CD14-positive monocyte (primary cell): ENCODE measurements around the gene TCP11. TPM values are rescaled to one million over a fixed set of nuclear protein-coding genes. Genes with fewer than 3 reads are reported as not detected.
A peak's percentile ranks its signal among the peaks of the same experiment; 100 is the strongest.

Source experiments
- DNase-seq, 3 donors: peaks; one replicate each; pipeline ENCODE4 v3.0.0-alpha.2; 2011 to 2022
- H2AFZ ChIP-seq: 2 replicates; pipeline ENCODE4 v1.6.0; 2012; ENCODE audit warnings: mild to moderate bottlenecking, low read depth, low read length, inconsistent platforms; ENCODE audit not compliant: insufficient read depth, poor library complexity, severe bottlenecking
- H3K27ac ChIP-seq, 2 donors: 1 replicate in 1 of 2; 2 replicates in 1 of 2; pipeline ENCODE4 v1.5.1; 2012 to 2013; ENCODE audit warnings: low read length in 2 of 2, control low read depth in 1 of 2, inconsistent platforms in 1 of 2, low read depth in 1 of 2, mild to moderate bottlenecking in 1 of 2
- H3K27me3 ChIP-seq, 2 donors: one replicate each; pipeline versions ENCODE4 v1.6.0 to v1.6.1; 2011 to 2013; ENCODE audit warnings: low read length in 2 of 2; ENCODE audit not compliant: control insufficient read depth in 2 of 2, insufficient read depth in 2 of 2
- H3K36me3 ChIP-seq, 2 donors: replicated peaks in 1 of 2; 1 replicate in 1 of 2; 2 replicates in 1 of 2; pipeline versions ENCODE4 v1.5.1 to v1.6.1; 2012 to 2013; ENCODE audit warnings: low read length in 2 of 2, control low read depth in 1 of 2, inconsistent platforms in 1 of 2, mild to moderate bottlenecking in 1 of 2; ENCODE audit not compliant: insufficient read depth in 2 of 2, control insufficient read depth in 1 of 2
- H3K4me1 ChIP-seq, 2 donors: 1 replicate in 1 of 2; 2 replicates in 1 of 2; pipeline versions ENCODE4 v1.5.1 to v1.6.1; 2012 to 2013; ENCODE audit warnings: low read length in 2 of 2, control low read depth in 1 of 2, inconsistent platforms in 1 of 2, mild to moderate bottlenecking in 1 of 2, moderate library complexity in 1 of 2; ENCODE audit not compliant: insufficient read depth in 2 of 2, control insufficient read depth in 1 of 2
- H3K4me2 ChIP-seq: replicated peaks from 2 replicates; pipeline ENCODE3; 2012; ENCODE audit warnings: low read length, moderate library complexity, mild to moderate bottlenecking; ENCODE audit not compliant: poor library complexity, severe bottlenecking; ENCODE audit errors: extremely low read depth
- H3K4me3 ChIP-seq, 3 experiments: fragments of 200-600 bp in 1 of 3; sonication (generic) in 1 of 3; replicated peaks in 1 of 3; 1 replicate in 2 of 3; 2 replicates in 1 of 3; pipeline ENCODE4 v1.5.1; 2011 to 2013; ENCODE audit warnings: low read length in 3 of 3, mild to moderate bottlenecking in 3 of 3, control low read depth in 2 of 3, low read depth in 2 of 3, inconsistent platforms in 1 of 3, moderate library complexity in 1 of 3
- H3K79me2 ChIP-seq: 2 replicates; pipeline ENCODE4 v1.6.0; 2012; ENCODE audit warnings: mild to moderate bottlenecking, control low read depth, inconsistent platforms, low read length, moderate library complexity; ENCODE audit not compliant: insufficient read depth
- H3K9ac ChIP-seq: 2 replicates; pipeline ENCODE4 v1.6.0; 2017; ENCODE audit warnings: low read length, mild to moderate bottlenecking; ENCODE audit not compliant: insufficient read depth, poor library complexity, severe bottlenecking
- H3K9me3 ChIP-seq, 2 donors: replicated peaks in 1 of 2; 1 replicate in 1 of 2; 2 replicates in 1 of 2; pipeline versions ENCODE4 v1.5.1 to v1.6.1; 2012 to 2013; ENCODE audit warnings: low read length in 2 of 2, control low read depth in 1 of 2; ENCODE audit not compliant: control insufficient read depth in 1 of 2, insufficient read depth in 1 of 2
- H4K20me1 ChIP-seq: 2 replicates; pipeline ENCODE4 v1.6.0; 2012; ENCODE audit warnings: mild to moderate bottlenecking, low read length, control low read depth, moderate library complexity; ENCODE audit not compliant: insufficient read depth
- H3K27ac Mint-ChIP-seq, 7 donors: one replicate each; pipeline ENCODE4 v1.8.0; 2020; ENCODE audit warnings: mild to moderate bottlenecking in 7 of 7, mixed read lengths in 7 of 7, moderate library complexity in 6 of 7, inconsistent platforms in 2 of 7
- H3K27me3 Mint-ChIP-seq, 3 donors: one replicate each; pipeline ENCODE4 v1.8.0; 2021 to 2022; ENCODE audit warnings: low read depth in 3 of 3, mild to moderate bottlenecking in 3 of 3, mixed read lengths in 3 of 3, moderate library complexity in 3 of 3, inconsistent platforms in 1 of 3
- H3K36me3 Mint-ChIP-seq, 2 donors: one replicate each; pipeline ENCODE4 v1.8.0; 2020; ENCODE audit warnings: mixed read lengths in 2 of 2, inconsistent platforms in 1 of 2, mild to moderate bottlenecking in 1 of 2
- H3K4me1 Mint-ChIP-seq: one replicate; pipeline ENCODE4 v1.8.0; 2020; ENCODE audit warnings: mild to moderate bottlenecking, mixed read lengths
- H3K4me3 Mint-ChIP-seq, 2 donors: one replicate each; pipeline ENCODE4 v1.8.0; 2020; ENCODE audit warnings: mild to moderate bottlenecking in 2 of 2, mixed read lengths in 2 of 2, moderate library complexity in 1 of 2
- H3K9me3 Mint-ChIP-seq, 7 donors: one replicate each; pipeline ENCODE4 v1.8.0; 2020 to 2022; ENCODE audit warnings: mixed read lengths in 7 of 7, mild to moderate bottlenecking in 6 of 7, moderate library complexity in 6 of 7, inconsistent platforms in 2 of 7
- CTCF ChIP-seq: fragments of 200-600 bp; IDR thresholded peaks from one replicate; pipeline ENCODE4 v1.8.0; 2022; ENCODE audit warnings: antibody characterized with exemption, mild to moderate bottlenecking
- WGBS: methylation state at CpG from one replicate; pipeline ENCODE4 v1.1.5; 2013; ENCODE audit warnings: missing lambda C conversion rate; ENCODE audit not compliant: insufficient coverage; 5-methylcytosine and 5-hydroxymethylcytosine counted together
- intact Hi-C, 2 donors: fragments of 100-400 bp; cut with micrococcal nuclease; formaldehyde crosslinking; loops; one replicate each; pipeline versions ENCODE4 v1.15.0 to v1.15.1; 2023
- polyA plus RNA-seq, 3 donors: library from polyadenylated mRNA; depleted of rRNA in 1 of 3; unstranded in 2 of 3; stranded (reverse) in 1 of 3; fragments of 300-500 nt in 2 of 3; fragments of >200 nt in 1 of 3; fragmentation: Illumina TruSeq in 2 of 3; gene quantifications; 1 replicate in 2 of 3; 2 replicates in 1 of 3; pipeline ENCODE4 v1.2.3, GENCODE V29; 2012 to 2021

TCP11 gene
- polyA plus RNA-seq, 3 donors: not detected

GRCh38 chr6:35080016-35080680, 61.0 kb downstream of the TCP11 start:
- intact Hi-C loops: no loop called here
- WGBS: 94% methylated on average over 10 of the region's 13 CpGs
- H3K4me3 Mint-ChIP-seq: no peak overlapping the region
- no peak for TF ChIP-seq CTCF
- peaks cover 0 to 4% (median 0%) of the 10 kb centered on the region in 3 donors for H3K27me3 Mint-ChIP-seq
- H3K9ac ChIP-seq: no peak overlapping the region
- no peaks in the 10 kb centered on the region for H3K9me3 Mint-ChIP-seq
- no peaks in the 10 kb centered on the region for H3K27me3 ChIP-seq
- DNase-seq: no peak
- no peak overlapping the region for H3K4me3 ChIP-seq
- H3K4me1 Mint-ChIP-seq: peaks cover 23% of the 10 kb centered on the region
- peaks cover 74 to 99% of the 10 kb centered on the region in 2 donors for H3K36me3 ChIP-seq
- no peak overlapping the region for H3K4me2 ChIP-seq
- H3K27ac ChIP-seq: no peak overlapping the region
- no peak overlapping the region for H2AFZ ChIP-seq
- peaks cover 70 to 91% of the 10 kb centered on the region in 2 donors for H3K36me3 Mint-ChIP-seq
- peaks cover 18 to 21% of the 10 kb centered on the region in 2 donors for H3K4me1 ChIP-seq
- H3K9me3 ChIP-seq: no peaks in the 10 kb centered on the region
- no peaks in the 10 kb centered on the region for H3K79me2 ChIP-seq
- peak overlapping the region in 2 of 7 donors; percentile 70 to 76 for H3K27ac Mint-ChIP-seq
- peaks cover 13% of the 10 kb centered on the region for H4K20me1 ChIP-seq

- peaks cover 18 to 21% of the 10 kb centered on the region in 2 donors for H3K4me1 ChIP-seq
- no peak overlapping the region for H3K4me2 ChIP-seq
- TF ChIP-seq CTCF: no peak
- H3K79me2 ChIP-seq: no peaks in the 10 kb centered on the region
- peaks cover 13% of the 10 kb centered on the region for H4K20me1 ChIP-seq
- H3K27me3 Mint-ChIP-seq: peaks cover 0 to 4% (median 0%) of the 10 kb centered on the region in 3 donors
- peaks cover 67 to 99% of the 10 kb centered on the region in 2 donors for H3K36me3 ChIP-seq
- no peak overlapping the region for H3K4me3 ChIP-seq
- H3K36me3 Mint-ChIP-seq: peaks cover 70 to 91% of the 10 kb centered on the region in 2 donors
- intact Hi-C loops: no loop called here
- H2AFZ ChIP-seq: no peak overlapping the region
- H3K4me1 Mint-ChIP-seq: peaks cover 23% of the 10 kb centered on the region
- no peak overlapping the region for H3K27ac ChIP-seq
- H3K27ac Mint-ChIP-seq: no peak overlapping the region
- H3K4me3 Mint-ChIP-seq: no peak overlapping the region
- no peaks in the 10 kb centered on the region for H3K9me3 ChIP-seq
- DNase-seq: no peak
- no peak overlapping the region for H3K9ac ChIP-seq
- 98% methylated on average over 13 of the region's 23 CpGs for WGBS
- H3K27me3 ChIP-seq: no peaks in the 10 kb centered on the region
- H3K9me3 Mint-ChIP-seq: no peaks in the 10 kb centered on the region
These were observed 61.7 kb downstream of the TCP11 start for GRCh38 chr6:35079311-35080000.
